HepG2 (cell line): ENCODE data around the gene TMC2. TPM values are rescaled to one million over a fixed set of nuclear protein-coding genes. Genes with fewer than 3 reads are reported as not detected.

Source experiments
- ATAC-seq: fragments of 200-7000 bp; cut with Tn5 transposase; 3 replicates; pipeline ENCODE4 v1.9.1; 2020; ENCODE audit warnings: mild to moderate bottlenecking, moderate library complexity
- BruUV-seq: library from RNA; stranded (reverse); fragments of 400-500 nt; replicated peaks from 2 replicates; lab custom pipeline; 2021; lab: Mats Ljungman, UMichigan
- CTCF ChIA-PET: fragments of 300-600 bp; formaldehyde crosslinking; extraction: SDS; loops from one replicate; lab custom pipeline; 2021; ENCODE audit warnings: low total read pairs, inconsistent platforms, low intra/inter-chr PET ratio; lab: Yijun Ruan, JAX
- POLR2A ChIA-PET: fragments of 350-600 bp; sonication (Branson Sonifier 250); formaldehyde crosslinking; loops from one replicate; lab custom pipeline; 2020; ENCODE audit warnings: antibody characterized with exemption, inconsistent platforms; lab: Yijun Ruan, JAX
- DNase-seq: peaks from one replicate; pipeline ENCODE4 v3.0.0-alpha.2; 2015; ENCODE audit warnings: low spot score
- FAIRE-seq: peaks from 3 replicates; lab custom pipeline; 2011; peaks lifted over from hg19 to GRCh38; lab: Jason Lieb, UNC
- H2AFZ ChIP-seq: one replicate; pipeline ENCODE4 v1.6.1; 2011; ENCODE audit warnings: low read length, inconsistent platforms
- H3K27ac ChIP-seq: fragments of 300-600 bp; 3 replicates; pipeline ENCODE4 v1.8.0; 2011; ENCODE audit warnings: mixed run types, mild to moderate bottlenecking, mixed read lengths, low read length, inconsistent platforms; ENCODE audit not compliant: insufficient read depth; ENCODE audit errors: extremely low read length
- H3K27me3 ChIP-seq, 2 experiments: fragments of 200-600 bp in 1 of 2; 2 replicates in 1 of 2; 3 replicates in 1 of 2; pipeline versions ENCODE4 v1.6.0 to v1.8.0; 2011; ENCODE audit warnings: low read length in 2 of 2, mild to moderate bottlenecking in 2 of 2, moderate library complexity in 2 of 2, inconsistent platforms in 1 of 2; ENCODE audit not compliant: insufficient read depth in 2 of 2, control insufficient read depth in 1 of 2
- H3K36me3 ChIP-seq, 2 experiments: fragments of 200-600 bp in 1 of 2; replicated peaks in 1 of 2; 2 replicates in 1 of 2; 3 replicates in 1 of 2; pipeline versions ENCODE4 v1.5.1 to v1.8.0; 2011; ENCODE audit warnings: low read length in 2 of 2, inconsistent platforms in 1 of 2; ENCODE audit not compliant: insufficient read depth in 2 of 2, control insufficient read depth in 1 of 2
- H3K4me1 ChIP-seq: 2 replicates; pipeline ENCODE4 v1.5.1; 2012; ENCODE audit warnings: low read length, inconsistent platforms; ENCODE audit not compliant: insufficient read depth
- H3K4me2 ChIP-seq: 2 replicates; pipeline ENCODE4 v1.6.0; 2011; ENCODE audit warnings: low read depth, low read length, inconsistent platforms
- H3K4me3 ChIP-seq, 3 experiments: fragments of 200-600 bp in 1 of 3; sonication (generic), shearing (Covaris generic) in 1 of 3; replicated peaks in 1 of 3; 2 replicates each; pipeline ENCODE4 v1.5.1; 2011 to 2016; ENCODE audit warnings: low read length in 3 of 3, inconsistent platforms in 2 of 3, low read depth in 2 of 3, mild to moderate bottlenecking in 2 of 3, control low read depth in 1 of 3, mixed read lengths in 1 of 3; ENCODE audit not compliant: insufficient read depth in 1 of 3
- H3K79me2 ChIP-seq: one replicate; pipeline ENCODE4 v1.6.1; 2011; ENCODE audit warnings: low read length, inconsistent platforms; ENCODE audit not compliant: insufficient read depth
- H3K9ac ChIP-seq: 2 replicates; pipeline ENCODE4 v1.6.0; 2011; ENCODE audit warnings: mild to moderate bottlenecking, low read depth, low read length, inconsistent platforms; ENCODE audit not compliant: insufficient read depth
- H3K9me3 ChIP-seq: 2 replicates; pipeline ENCODE4 v1.5.1; 2012; ENCODE audit warnings: mild to moderate bottlenecking, low read length
- H4K20me1 ChIP-seq: 2 replicates; pipeline ENCODE4 v1.6.0; 2011; ENCODE audit warnings: inconsistent platforms, mild to moderate bottlenecking, low read length, moderate library complexity; ENCODE audit not compliant: insufficient read depth
- HBP1 ChIP-seq: IDR thresholded peaks from 2 replicates; pipeline ENCODE4 v1.6.1; 2016; ENCODE audit warnings: low read depth, control low read depth
- HOXA7 ChIP-seq: sonication (generic); formaldehyde crosslinking; IDR thresholded peaks from 2 replicates; pipeline ENCODE4 v1.8.1; 2022; ENCODE audit warnings: mild to moderate bottlenecking, missing genetic modification reagents, moderate library complexity
- PRDM10 ChIP-seq: sonication (generic); formaldehyde crosslinking; IDR thresholded peaks from 2 replicates; pipeline ENCODE4 v1.4.0; 2020; ENCODE audit warnings: low read depth, missing genetic modification reagents
- TRIM22 ChIP-seq: fragments of 450-650 bp; IDR thresholded peaks from 2 replicates; pipeline ENCODE4 v1.6.1; 2017
- ZNF235 ChIP-seq: sonication (generic); formaldehyde crosslinking; IDR thresholded peaks from 2 replicates; pipeline ENCODE4 v1.8.1; 2023; ENCODE audit warnings: mild to moderate bottlenecking, missing genetic modification reagents, borderline replicate concordance
- ZNF512 ChIP-seq: sonication (generic); formaldehyde crosslinking; IDR thresholded peaks from 2 replicates; pipeline ENCODE4 v1.4.0; 2020; ENCODE audit warnings: mild to moderate bottlenecking, missing genetic modification reagents
- ZNF883 ChIP-seq: sonication (generic); formaldehyde crosslinking; IDR thresholded peaks from 2 replicates; pipeline ENCODE4 v1.5.1; 2020; ENCODE audit warnings: mild to moderate bottlenecking, missing genetic modification reagents; ENCODE audit errors: not compliant biosample characterization
- WGBS: methylation state at CpG from one replicate; pipeline ENCODE4 v1.1.6; 2017; ENCODE audit warnings: low lambda C conversion rate; 5-methylcytosine and 5-hydroxymethylcytosine counted together
- in situ Hi-C: cut with HindIII; loops from 2 replicates; pipeline ENCODE4 v1.10.0; 2017; ENCODE audit warnings: low pct_unique_long_range_greater_than_20kb; ENCODE audit not compliant: extremely low pct_ligation_motif_present
- intact Hi-C: fragments of 100-400 bp; cut with micrococcal nuclease; formaldehyde crosslinking; loops from one replicate; pipeline ENCODE4 v1.10.0; 2022; ENCODE audit not compliant: unreplicated experiment
- polyA plus RNA-seq, 8 experiments: library from polyadenylated mRNA; depleted of rRNA in 3 of 8; stranded (reverse) in 7 of 8; unstranded in 1 of 8; fragments of >200 nt; fragmentation: Illumina TruSeq in 4 of 8; extraction: Trizol in 4 of 8; gene quantifications; 2 replicates each; pipeline versions ENCODE4 v1.2.1 to v1.2.3, GENCODE V29; 2011 to 2016; ENCODE audit warnings: low read depth in 4 of 8, missing spikeins in 1 of 8, mixed read lengths in 1 of 8; ENCODE audit not compliant: insufficient read depth in 1 of 8
- total RNA-seq, 5 experiments: library from RNA; depleted of rRNA; stranded (reverse); fragments of >200 nt; fragmentation: Illumina TruSeq; extraction: Trizol; gene quantifications; 2 replicates each; pipeline ENCODE4 v1.2.3, GENCODE V29; 2016; ENCODE audit warnings: low read depth in 1 of 5

Gene TMC2
- total and polyA plus RNA-seq, 2 of the 13 experiments (the other 11 are each of a cell fraction or from before 2014, with no cell fraction given) = not detected

GRCh38 chr20:2688041-2688591 is 151.7 kb downstream of the TMC2 start (continued):
- TF ChIP-seq HBP1 = 0 out of 2 replicates have a peak, but pooled peaks have one; percentile 54
- TF ChIP-seq ZNF235 = 0 out of 2 replicates have a peak, but pooled peaks have one; percentile 46

- H3K4me3 ChIP-seq = no peak overlapping the region
- H3K79me2 ChIP-seq = no peaks in the 10 kb centered on the region
- peaks cover 23 to 87% of the 10 kb centered on the region in 2 experiments for H3K27me3 ChIP-seq
- peaks cover 6% of the 10 kb centered on the region; the same call in 1 of the 2 replicates for H4K20me1 ChIP-seq
- POLR2A ChIA-PET = interaction anchor here (1.9 kb wide), 1 partner anchor 38 kb away, joined by 10 read pairs; the partner anchor contains the start of gene NOP56
- peaks cover 16% of the 10 kb centered on the region for H3K4me1 ChIP-seq
- no TSS peak for BruUV-seq
- TF ChIP-seq ZNF512 (CRISPR knock-in tag) = no peak
- no peak for TF ChIP-seq ZNF883 (CRISPR knock-in tag)
- TF ChIP-seq PRDM10 (CRISPR knock-in tag) = no peak
- no peak for TF ChIP-seq HOXA7
- no peak for TF ChIP-seq TRIM22
- H2AFZ ChIP-seq = no peak overlapping the region
- H3K4me2 ChIP-seq = no peak overlapping the region
- no peak overlapping the region for H3K27ac ChIP-seq
- intact Hi-C loops (no loop called here), in situ Hi-C loops (no loop called here)
- H3K9ac ChIP-seq = no peak overlapping the region
- CTCF ChIA-PET = no interaction called here
- no peaks in the 10 kb centered on the region for H3K9me3 ChIP-seq
- no peaks in the 10 kb centered on the region for H3K36me3 ChIP-seq
- FAIRE-seq = no peak
- ATAC-seq = no peak
- WGBS = 16% methylated on average over 3 of the region's 3 CpGs
- DNase-seq = no peak
Measured at GRCh38 chr20:2690213-2690612, 153.8 kb downstream of the TMC2 start.
